OCI-LY7 (cell line): Measurements from ENCODE around the gene KIAA0513. TPM values are rescaled to one million over a fixed set of nuclear protein-coding genes. Genes with fewer than 3 reads are reported as not detected.

Experiments used
- BruUV-seq: library from RNA; stranded (reverse); fragments of 400-500 nt; replicated peaks from 2 replicates; lab custom pipeline; 2021; lab: Mats Ljungman, UMichigan
- CTCF ChIA-PET: fragments of 300-600 bp; sonication (Branson Sonifier 250); formaldehyde crosslinking; loops from one replicate; lab custom pipeline; 2022; ENCODE audit warnings: antibody characterized with exemption; ENCODE audit not compliant: unreplicated experiment; lab: Charles Lee
- POLR2A ChIA-PET: fragments of 300-600 bp; sonication (Branson Sonifier 250); formaldehyde crosslinking; loops from one replicate; lab custom pipeline; 2022; ENCODE audit warnings: antibody characterized with exemption; lab: Charles Lee
- DNase-seq: peaks from one replicate; pipeline ENCODE4 v3.0.0-alpha.2; 2015; ENCODE audit warnings: low spot score
- H2AFZ ChIP-seq: fragments of 200-600 bp; sonication (generic), shearing (Covaris generic); 2 replicates; pipeline ENCODE4 v1.6.1; 2014; ENCODE audit warnings: mild to moderate bottlenecking, antibody characterized with exemption, low read length, moderate library complexity
- H3K27ac ChIP-seq: fragments of 200-600 bp; sonication (generic); 2 replicates; pipeline ENCODE4 v1.5.1; 2014; ENCODE audit warnings: mixed run types, low read depth, mild to moderate bottlenecking, moderate library complexity, low read length, inconsistent platforms; ENCODE audit not compliant: poor library complexity, severe bottlenecking
- H3K36me3 ChIP-seq: fragments of 200-600 bp; sonication (generic); 2 replicates; pipeline ENCODE4 v1.6.1; 2014; ENCODE audit warnings: mild to moderate bottlenecking, antibody characterized with exemption, low read length, moderate library complexity, mixed read lengths; ENCODE audit not compliant: insufficient read depth
- H3K4me1 ChIP-seq: fragments of 200-600 bp; sonication (generic); 2 replicates; pipeline ENCODE4 v1.5.1; 2014; ENCODE audit warnings: mild to moderate bottlenecking, low read length; ENCODE audit not compliant: insufficient read depth, poor library complexity, severe bottlenecking
- H3K4me2 ChIP-seq: fragments of 200-600 bp; sonication (generic); 2 replicates; pipeline ENCODE4 v1.6.1; 2014; ENCODE audit warnings: mild to moderate bottlenecking, low read length
- H3K4me3 ChIP-seq: fragments of 200-600 bp; sonication (generic); 2 replicates; pipeline ENCODE4 v1.5.1; 2014; ENCODE audit warnings: mild to moderate bottlenecking, low read depth, low read length; ENCODE audit not compliant: poor library complexity, severe bottlenecking
- H3K79me2 ChIP-seq: fragments of 200-600 bp; sonication (generic); 2 replicates; pipeline ENCODE4 v1.6.1; 2016; ENCODE audit warnings: low read depth, mild to moderate bottlenecking, low read length, moderate library complexity, mixed read lengths; ENCODE audit not compliant: insufficient read depth
- H3K9me2 ChIP-seq: fragments of 200-600 bp; sonication (generic); 2 replicates; pipeline ENCODE4 v1.6.1; 2016; ENCODE audit warnings: mild to moderate bottlenecking, low read length, mixed read lengths; ENCODE audit not compliant: insufficient read depth
- H3K9me3 ChIP-seq: fragments of 200-600 bp; sonication (generic); 2 replicates; pipeline ENCODE4 v1.6.1; 2014; ENCODE audit warnings: mild to moderate bottlenecking, mixed run types, low read length, mixed read lengths
- H4K20me1 ChIP-seq: fragments of 200-600 bp; sonication (generic); 2 replicates; pipeline ENCODE4 v1.6.1; 2014; ENCODE audit warnings: mild to moderate bottlenecking, antibody characterized with exemption, low read length, moderate library complexity, mixed read lengths; ENCODE audit not compliant: insufficient read depth
- EZH2phosphoT487 ChIP-seq: fragments of 200-600 bp; sonication (generic); IDR thresholded peaks from 2 replicates; pipeline ENCODE4 v1.6.1; 2018; ENCODE audit warnings: low read depth, borderline replicate concordance, mild to moderate bottlenecking, mixed run types, antibody characterized with exemption, low read length, moderate library complexity, mixed read lengths
- intact Hi-C: fragments of 100-400 bp; cut with micrococcal nuclease; formaldehyde crosslinking; loops from one replicate; pipeline ENCODE4 v1.10.0; 2022; ENCODE audit not compliant: unreplicated experiment
- total RNA-seq, 2 experiments: library from RNA; depleted of rRNA in 1 of 2; stranded (reverse); fragments of >200 nt in 1 of 2; shearing (Covaris generic) in 1 of 2; gene quantifications; 2 replicates each; pipeline ENCODE4 v1.2.3, GENCODE V29; 2014 to 2022
- TF ChIP-seq, protein P1 (sequence below): fragments of 200-600 bp; sonication (generic); conservative IDR thresholded peaks from 2 replicates; pipeline ENCODE4 v1.5.1; 2014; ENCODE audit warnings: mild to moderate bottlenecking, antibody characterized with exemption, low read length, moderate library complexity, mixed read lengths

KIAA0513 gene
- total RNA-seq, 2 experiments from 2014 or later = 0.88 to 4.8 TPM

DNA sequence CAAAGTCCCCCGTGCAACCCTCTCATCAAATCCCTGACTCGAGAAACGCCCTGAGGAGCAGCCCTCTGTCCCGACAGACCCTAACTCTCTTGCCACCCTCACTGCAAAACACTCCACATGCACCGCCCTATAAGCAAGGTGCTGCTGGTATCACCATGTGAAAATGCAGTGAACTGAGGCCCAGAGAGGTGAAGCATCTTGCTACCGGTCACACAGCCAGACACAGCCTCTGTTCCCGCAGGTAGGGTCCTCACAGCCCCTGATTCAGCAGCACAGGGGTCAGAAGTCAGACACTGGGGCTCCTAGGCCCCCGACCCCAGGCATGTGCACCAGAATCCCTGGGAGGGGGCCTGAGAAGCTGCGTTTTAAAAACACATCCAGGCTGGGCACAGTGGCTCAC lies 83.6 kb downstream of the KIAA0513 start:
- no peaks in the 10 kb centered on the region for H3K79me2 ChIP-seq
- TF ChIP-seq, protein P1, sequence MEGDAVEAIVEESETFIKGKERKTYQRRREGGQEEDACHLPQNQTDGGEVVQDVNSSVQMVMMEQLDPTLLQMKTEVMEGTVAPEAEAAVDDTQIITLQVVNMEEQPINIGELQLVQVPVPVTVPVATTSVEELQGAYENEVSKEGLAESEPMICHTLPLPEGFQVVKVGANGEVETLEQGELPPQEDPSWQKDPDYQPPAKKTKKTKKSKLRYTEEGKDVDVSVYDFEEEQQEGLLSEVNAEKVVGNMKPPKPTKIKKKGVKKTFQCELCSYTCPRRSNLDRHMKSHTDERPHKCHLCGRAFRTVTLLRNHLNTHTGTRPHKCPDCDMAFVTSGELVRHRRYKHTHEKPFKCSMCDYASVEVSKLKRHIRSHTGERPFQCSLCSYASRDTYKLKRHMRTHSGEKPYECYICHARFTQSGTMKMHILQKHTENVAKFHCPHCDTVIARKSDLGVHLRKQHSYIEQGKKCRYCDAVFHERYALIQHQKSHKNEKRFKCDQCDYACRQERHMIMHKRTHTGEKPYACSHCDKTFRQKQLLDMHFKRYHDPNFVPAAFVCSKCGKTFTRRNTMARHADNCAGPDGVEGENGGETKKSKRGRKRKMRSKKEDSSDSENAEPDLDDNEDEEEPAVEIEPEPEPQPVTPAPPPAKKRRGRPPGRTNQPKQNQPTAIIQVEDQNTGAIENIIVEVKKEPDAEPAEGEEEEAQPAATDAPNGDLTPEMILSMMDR = no peak
- no peak for TF ChIP-seq EZH2phosphoT487
- no peaks in the 10 kb centered on the region for H3K9me2 ChIP-seq
- BruUV-seq = no TSS peak
- no peak overlapping the region for H3K4me2 ChIP-seq
- no peaks in the 10 kb centered on the region for H3K36me3 ChIP-seq
- H4K20me1 ChIP-seq = no peaks in the 10 kb centered on the region
- peaks cover 6% of the 10 kb centered on the region for H3K4me1 ChIP-seq
- no peaks in the 10 kb centered on the region for H3K9me3 ChIP-seq
- no peak for DNase-seq
- H3K27ac ChIP-seq = no peak overlapping the region
- intact Hi-C loops = no loop called here
- H3K4me3 ChIP-seq = no peak overlapping the region
- POLR2A ChIA-PET = no interaction called here
- CTCF ChIA-PET = no interaction called here
- no peak overlapping the region for H2AFZ ChIP-seq

DNA sequence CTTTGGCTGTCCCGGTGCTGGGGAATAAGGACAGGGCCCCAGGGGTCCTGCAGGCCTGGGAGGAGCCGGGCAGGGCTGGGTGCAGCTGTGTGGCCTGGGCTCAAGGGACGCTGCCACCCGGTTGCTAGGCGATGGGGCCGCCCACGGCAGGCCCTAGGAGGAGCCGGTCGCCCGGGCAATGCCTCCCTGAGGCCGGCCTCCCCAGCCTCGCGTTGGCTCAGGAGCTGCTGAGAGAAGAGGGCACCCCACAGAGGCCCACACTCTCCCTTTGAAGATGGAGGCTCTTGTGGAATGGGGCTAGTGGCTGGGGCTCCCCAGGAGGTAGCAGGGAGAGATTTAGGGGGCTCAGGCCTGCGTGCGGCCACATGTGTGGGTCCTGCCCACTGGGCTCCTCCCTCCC lies 84.8 kb downstream of the KIAA0513 start, which contains the start of gene CIBAR2:
TSS of gene CIBAR2 (minus strand) at position 109 of the 400 bp plus-strand sequence. CDS start 120 bp downstream, outside the sequence.
- Histone ChIP-seq H3K9me3 (no peaks in the 10 kb centered on the region), H4K20me1 (no peaks in the 10 kb centered on the region), H3K4me1 (peaks cover 6% of the 10 kb centered on the region), H3K79me2 (no peaks in the 10 kb centered on the region), H3K4me2 (no peak within 1 kb of the TSS), H3K36me3 (no peaks in the 10 kb centered on the region), H3K4me3 (no peak within 1 kb of the TSS), H3K27ac (no peak within 1 kb of the TSS), H3K9me2 (no peaks in the 10 kb centered on the region), H2AFZ (no peak within 1 kb of the TSS)
- DNase-seq = no peak
- intact Hi-C loops = no loop called here
- POLR2A ChIA-PET = interaction anchor here (0.6 kb wide), 1 partner anchor 464 kb away, joined by 4 read pairs; no protein-coding TSS in a partner anchor
- TF ChIP-seq EZH2phosphoT487 = no peak
- CTCF ChIA-PET = no interaction called here
- BruUV-seq = no TSS peak

DNA sequence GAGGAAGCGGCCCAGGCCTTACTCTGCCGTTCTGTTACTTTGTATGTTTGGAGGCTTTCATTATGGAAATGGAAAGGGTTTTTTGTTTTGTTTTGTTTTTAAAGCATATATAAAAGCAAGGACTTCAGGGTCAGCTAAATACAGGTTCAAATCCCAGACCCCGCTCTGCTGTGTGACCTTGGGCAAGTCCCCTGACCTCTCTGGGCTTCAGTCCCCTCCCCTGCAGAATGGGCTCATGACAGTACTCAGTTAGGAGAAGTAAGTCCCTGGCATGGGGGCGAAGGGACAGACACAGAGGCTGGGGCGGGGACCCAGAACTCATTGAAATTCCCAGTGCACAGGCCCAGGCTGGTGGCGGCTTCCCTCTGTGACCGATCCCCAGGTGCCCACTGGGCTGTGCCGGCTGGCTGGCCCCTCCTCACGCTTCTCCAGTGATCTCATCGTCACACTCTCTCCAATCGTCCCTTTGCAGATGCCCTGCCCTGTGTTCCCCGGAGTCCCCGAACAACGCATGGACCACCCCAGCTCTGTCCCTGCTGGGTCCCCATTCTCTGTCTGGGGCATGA lies 85.7 kb downstream of the KIAA0513 start:
- H3K36me3 ChIP-seq = no peaks in the 10 kb centered on the region
- intact Hi-C loops = no loop called here
- CTCF ChIA-PET = no interaction called here

More for the DNA sequence above, 85.7 kb downstream of the KIAA0513 start:
- Histone ChIP-seq H3K9me3 (no peaks in the 10 kb centered on the region), H3K9me2 (no peaks in the 10 kb centered on the region), H4K20me1 (no peaks in the 10 kb centered on the region), H3K27ac (no peak overlapping the region), H3K4me3 (no peak overlapping the region), H3K79me2 (no peaks in the 10 kb centered on the region), H2AFZ (no peak overlapping the region), H3K4me1 (peaks cover 6% of the 10 kb centered on the region), H3K4me2 (no peak overlapping the region)
- POLR2A ChIA-PET = no interaction called here
- no peak for TF ChIP-seq EZH2phosphoT487
- TF ChIP-seq, protein P1 = no peak
- BruUV-seq = no TSS peak
- no peak for DNase-seq
